Amygdala (tissue), 56 donors: ENCODE results near the gene ATXN1.

Experiments used
- DNase-seq, 56 donors: peaks; one replicate each; lab custom pipeline; 2025; lab: John Stamatoyannopoulos, UW

The ATXN1 gene

DNA sequence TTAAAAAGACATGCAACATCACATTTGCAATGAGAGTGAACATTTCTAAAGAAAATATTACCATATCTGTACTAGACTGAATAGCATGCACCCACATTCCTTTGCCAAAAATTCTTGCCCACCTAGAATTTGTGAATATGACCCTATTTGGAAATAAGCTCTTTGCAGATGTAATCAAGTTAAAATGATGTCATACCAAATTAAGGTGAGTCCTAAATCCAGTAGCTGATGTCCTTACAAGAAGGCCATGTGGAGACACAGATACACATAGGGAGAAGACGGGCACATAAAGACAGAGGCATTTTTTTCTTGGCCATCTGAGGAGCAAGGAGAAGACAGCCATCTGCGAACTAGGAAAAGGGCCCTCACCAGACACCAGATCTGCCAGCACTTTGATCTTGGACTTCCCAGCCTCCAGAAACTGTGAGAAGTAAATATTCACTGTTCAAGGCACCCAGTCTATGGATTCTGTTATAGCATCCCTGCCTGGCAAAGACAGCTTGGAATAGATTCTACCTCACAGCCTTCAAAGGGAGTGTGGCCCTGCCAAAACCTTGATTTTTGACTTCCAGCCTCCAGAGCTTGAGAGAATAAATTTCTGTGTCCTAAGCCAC, 22.8 kb upstream of the ATXN1 start:
- DNase-seq: no peak

DNA sequence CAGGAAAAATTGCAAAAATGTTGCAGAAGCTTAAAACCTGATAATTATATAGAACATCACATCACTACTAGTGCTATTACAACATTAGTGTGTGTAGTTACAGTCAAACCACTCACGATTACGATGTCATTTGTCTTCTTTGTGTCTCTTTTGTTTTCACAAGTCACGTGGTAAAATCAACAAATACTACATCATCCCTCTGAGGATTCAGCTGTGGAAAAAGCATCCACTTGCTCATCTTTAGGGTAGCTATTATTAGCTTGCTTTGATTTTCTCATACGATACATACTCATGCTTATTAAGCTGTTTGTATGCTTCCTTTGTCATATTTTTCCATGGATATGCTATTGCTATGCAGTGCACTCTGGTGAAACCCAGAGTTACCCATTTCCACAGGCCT, 22.2 kb upstream of the ATXN1 start:
- DNase-seq: no peak

DNA sequence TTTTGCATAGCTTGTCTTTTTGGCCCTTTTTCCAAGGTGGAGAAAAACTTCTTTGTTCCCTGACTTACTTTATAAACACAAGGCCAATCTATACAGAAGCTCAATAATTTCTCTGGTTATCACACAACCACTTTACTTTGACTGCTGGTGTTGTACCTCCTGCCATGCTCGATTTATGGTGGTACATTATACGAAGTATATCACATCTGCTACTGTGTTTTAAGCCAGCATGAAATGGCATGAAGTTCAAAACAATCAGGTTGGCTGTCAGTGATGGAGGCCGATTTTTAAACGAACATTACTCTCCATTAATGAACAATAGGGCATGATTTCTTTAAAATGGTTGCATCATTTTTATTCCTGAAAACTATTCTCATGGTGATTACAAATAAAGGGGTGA, 21.0 kb upstream of the ATXN1 start:
- no peak for DNase-seq

GRCh38 chr6:16781348-16782169, 20.3 kb upstream of the ATXN1 start:
- DNase-seq: peak in 2 of 56 donors; percentile 8 to 14

DNA sequence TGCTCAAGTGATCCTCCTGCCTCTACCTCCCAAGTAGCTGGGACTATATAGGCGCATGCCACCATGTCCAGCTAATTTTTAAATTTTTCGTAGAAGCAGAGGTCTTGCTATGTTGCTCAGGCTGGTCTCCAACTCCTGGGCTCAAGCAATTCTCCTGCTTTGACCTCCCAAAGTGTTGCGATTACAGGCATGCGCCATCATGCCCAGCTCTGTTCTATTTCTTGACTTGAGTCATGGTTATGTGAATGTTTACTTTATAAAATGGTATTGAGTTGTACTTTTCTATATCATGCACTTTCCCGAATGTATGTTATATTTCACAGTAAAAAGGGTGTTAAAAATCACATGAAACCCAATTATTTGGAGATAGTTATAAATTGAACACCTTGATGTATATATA, 17.3 kb upstream of the ATXN1 start:
- DNase-seq: no peak

- DNase-seq: no peak
Measured at GRCh38 chr6:16777794-16778193, 16.5 kb upstream of the ATXN1 start.

DNA sequence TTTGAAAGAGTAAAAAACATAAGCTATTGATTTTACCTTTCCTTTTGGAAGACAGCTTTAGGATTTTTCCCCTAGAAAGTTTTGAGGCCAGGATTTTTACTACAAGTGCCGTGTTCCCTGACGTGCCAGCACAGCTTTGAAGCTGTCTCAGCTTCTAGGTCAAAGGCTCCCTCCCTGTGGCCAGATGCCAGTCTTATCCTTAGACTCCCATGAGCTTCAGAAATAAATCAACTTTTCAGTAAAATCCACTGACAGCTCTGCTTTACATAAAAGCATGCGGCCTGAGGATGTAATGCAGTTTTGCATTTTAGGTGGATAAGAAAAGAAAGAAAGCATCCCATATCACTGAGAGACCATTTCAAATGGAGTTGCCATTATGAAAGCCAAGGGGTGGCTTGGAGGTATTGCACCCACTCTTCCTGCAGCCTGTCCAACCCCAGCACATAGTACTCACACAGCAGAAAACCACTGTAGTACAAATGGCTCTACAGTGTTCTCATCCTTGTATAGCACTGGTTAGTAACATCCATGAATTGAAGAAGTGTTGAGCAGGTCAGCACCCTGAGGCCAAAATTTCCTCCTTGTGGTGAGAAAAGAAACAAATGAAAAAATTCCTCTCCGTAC, 15.2 kb upstream of the ATXN1 start:
- peak in 1 of 56 donors; percentile 9 for DNase-seq

GRCh38 chr6:16774437-16774836, 13.2 kb upstream of the ATXN1 start:
- no peak for DNase-seq

GRCh38 chr6:16773362-16773761, 12.1 kb upstream of the ATXN1 start:
- DNase-seq: no peak

DNA sequence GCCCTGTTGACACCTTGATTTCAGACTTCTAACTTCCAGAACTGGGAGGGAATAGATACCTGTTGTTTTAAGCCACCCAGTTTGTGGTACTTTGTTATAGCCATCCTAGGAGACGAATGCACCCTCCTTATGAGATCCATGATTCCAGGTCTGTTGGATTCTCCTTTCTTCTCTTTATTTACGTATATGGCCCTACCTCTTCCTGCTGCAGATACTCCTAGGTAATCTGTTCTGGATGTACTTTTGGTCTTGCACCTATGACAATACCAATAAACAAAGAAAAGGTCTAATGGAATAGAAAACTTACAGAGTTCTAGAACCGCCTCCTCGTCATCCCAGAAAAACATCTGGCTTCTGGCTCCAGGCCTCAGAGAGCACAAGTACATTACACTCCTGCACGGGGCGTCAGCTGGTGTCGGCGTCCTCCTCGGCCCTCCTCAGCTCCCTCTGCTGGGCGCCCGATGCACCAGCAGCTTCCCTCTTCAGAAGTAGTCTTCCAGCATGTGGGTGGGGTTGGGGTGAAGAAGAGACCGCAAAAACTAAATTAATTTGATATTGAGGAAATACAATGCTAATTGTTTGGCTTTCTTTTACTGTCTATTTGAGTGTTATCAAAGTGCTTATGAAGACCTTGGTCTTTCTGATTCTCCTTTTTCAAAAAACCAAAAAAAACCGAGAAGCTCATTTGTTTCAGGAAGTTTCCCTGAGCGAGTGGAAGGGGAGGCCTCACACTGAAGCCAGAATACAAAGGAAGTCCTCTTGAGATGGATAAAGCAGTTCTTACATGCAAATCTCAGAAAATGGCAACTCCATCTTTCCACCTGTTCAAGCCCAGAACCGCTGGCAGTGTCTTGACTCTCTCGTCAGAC, 9.7 kb upstream of the ATXN1 start:
- peak in 45 of 56 donors; percentile 5 to 76 (median 39) for DNase-seq

DNA sequence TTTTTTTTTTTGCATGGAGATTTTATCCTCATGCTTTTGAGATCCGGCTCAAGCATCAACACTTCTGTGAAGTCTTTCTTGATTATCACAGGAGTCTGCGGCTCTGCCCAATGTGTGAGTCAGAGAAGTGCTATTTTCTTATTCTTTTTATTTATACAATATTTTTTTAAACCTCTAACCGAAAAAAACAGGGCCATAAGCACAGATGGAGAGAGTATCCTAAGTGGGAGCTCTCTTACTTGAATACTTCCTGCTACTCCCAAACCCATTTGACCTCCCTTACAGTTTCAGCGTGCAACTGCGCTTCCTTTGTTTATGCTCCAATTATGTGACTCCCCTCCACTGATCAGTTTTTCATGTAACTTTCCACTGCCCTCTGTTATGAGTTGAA, 8.7 kb upstream of the ATXN1 start:
- DNase-seq: no peak

- DNase-seq: no peak
Measured at GRCh38 chr6:16769131-16769985, 8.1 kb upstream of the ATXN1 start.

GRCh38 chr6:16768477-16768830, 7.2 kb upstream of the ATXN1 start:
- DNase-seq: no peak

- no peak for DNase-seq
Measured at GRCh38 chr6:16767765-16768476, 6.7 kb upstream of the ATXN1 start.

DNA sequence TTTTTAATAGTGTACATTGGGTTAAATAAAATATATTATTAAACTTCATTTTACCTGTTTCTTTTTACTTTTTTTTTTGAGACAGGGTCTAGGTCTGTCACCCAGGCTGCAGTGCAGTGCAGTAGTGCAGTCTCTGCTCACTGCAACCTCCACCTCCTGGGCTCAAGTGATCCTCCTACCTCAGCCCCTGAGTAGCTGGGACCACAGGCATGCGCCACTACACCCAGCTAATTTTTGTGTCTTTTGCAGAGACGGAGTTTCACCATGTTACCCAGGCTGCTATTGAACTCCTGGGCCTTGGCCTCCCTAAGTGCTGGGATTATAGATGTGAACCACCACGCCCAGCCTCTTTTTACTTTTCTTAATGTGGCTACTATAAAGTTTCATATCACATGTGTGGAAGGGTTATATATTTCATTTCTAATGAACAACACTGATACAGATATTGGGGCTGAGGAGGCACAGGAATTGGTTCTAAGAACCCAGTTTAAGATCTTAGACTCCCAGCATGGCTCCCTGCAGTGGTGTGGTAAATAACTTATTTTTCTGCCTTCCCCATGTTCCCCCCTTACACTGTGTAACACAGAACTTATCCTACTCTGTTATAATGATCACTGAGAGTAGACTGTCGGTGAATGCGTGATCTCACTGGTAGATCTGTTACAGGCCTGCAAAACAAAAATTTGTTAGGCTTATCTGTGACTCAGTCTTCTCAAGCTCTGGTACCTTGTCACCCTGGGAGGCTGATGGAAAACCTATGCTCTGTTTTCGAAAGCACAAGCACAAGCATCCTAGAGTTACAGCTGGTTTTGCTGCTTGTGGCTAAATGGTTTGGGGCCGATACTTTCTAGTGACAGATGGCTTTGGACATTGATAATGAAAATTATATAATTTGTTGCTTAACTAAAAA, 5.8 kb upstream of the ATXN1 start:
- DNase-seq: no peak

- DNase-seq: no peak
Measured at GRCh38 chr6:16766043-16766536, 4.8 kb upstream of the ATXN1 start.

DNA sequence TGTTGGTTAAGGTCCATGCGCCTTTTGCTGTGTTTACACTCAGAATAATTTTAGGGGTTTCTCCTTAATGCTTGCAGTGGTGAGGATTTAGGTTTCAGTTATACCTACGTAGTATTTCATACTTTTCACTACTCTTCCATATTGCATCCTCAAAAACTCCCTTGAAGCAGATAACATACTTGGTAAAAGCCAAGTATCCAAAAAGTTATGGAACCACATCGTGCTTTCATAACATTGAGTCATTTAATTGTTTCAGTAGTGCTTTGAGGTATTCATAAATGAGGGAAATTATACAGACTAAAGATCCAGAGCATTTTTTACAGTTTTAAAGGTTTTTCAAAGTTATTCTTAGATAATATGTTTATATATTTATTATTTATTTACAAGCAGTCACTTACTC, 4.0 kb upstream of the ATXN1 start:
- DNase-seq: no peak
